COLO668 (cell line): Measurements from ENCODE around the gene PCP4L1.
"Not testable (repeated sequence)": the region's sequence is repeated elsewhere in the genome, so short reads cannot be mapped to it uniquely, and the experiment has no call there.

Experiments
- DNase-seq: peaks from one replicate; lab custom pipeline; 2025; ENCODE audit not compliant: unreplicated experiment; lab: John Stamatoyannopoulos, UW

Gene PCP4L1

DNA sequence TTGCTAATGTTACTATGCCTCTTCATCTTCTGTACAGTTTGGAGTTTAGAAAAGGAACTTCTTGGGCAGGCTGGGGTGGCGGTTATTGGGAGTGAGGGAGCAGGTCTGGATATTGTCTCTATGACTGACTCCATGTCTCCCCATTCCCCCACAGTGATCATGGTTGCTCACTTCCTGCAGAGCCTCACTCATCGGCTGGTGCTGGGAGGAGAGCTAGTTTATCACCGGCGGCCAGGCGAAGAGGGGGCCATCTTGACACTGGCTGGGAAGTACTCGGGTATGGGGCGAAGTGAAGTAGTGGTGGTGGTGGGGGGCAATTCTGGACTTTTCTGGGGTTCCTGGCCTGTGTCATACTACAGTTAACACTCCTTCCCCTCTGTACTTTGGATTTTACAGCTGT, 30.5 kb upstream of the PCP4L1 start:
- no peak for DNase-seq

DNA sequence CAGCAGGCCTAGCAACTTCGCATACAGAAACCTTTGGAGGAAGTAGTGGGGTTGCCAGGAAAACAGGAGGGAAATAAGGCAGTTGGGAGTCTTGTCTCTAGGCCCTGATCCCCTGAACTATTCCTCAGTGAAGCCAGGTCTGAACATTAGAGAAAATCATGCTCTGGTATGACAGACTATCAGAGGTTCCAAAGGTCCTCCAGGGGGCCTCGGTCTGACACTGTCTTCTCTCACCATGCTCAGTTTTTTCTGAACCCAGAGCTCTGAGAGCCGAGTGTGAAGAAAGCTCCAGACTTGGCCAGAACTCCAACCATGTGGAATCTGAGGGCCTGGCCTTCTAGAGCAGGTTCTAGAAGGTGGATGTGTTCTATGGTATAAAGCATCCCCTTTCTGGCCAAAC, 28.6 kb upstream of the PCP4L1 start:
- no peak for DNase-seq

- DNase-seq = no peak
These were observed 27.8 kb upstream of the PCP4L1 start for GRCh38 chr1:161230762-161231161.

DNA sequence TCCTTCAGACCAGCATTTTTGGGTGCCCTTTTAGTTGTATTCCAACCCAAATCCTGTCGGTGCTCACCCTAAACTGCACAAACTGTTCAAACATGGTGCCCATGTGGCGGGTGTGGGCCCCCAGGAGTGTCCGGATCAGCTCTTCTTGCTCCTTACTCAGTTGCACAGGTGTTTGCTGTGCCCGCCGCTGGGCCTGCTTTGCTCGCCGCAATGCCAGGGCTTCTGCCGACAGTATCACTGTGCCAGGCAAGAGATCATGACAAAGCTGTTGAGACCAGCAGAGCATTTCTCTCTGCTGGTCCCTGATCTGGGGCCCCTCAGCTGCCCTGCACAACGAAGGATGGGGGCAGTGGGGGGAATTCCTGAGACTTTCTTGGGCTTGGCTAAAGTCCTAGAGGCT, 25.4 kb upstream of the PCP4L1 start:
- no peak for DNase-seq

GRCh38 chr1:161235957-161236775, 22.4 kb upstream of the PCP4L1 start:
- no peak for DNase-seq

- DNase-seq = no peak
These were observed 20.5 kb upstream of the PCP4L1 start, which contains the start of gene NR1I3 for GRCh38 chr1:161238039-161238473. Gene NR1I3 (minus strand): TSS chr1:161238203. CDS start chr1:161236565, 1,638 bp downstream.

GRCh38 chr1:161241682-161242081, 16.9 kb upstream of the PCP4L1 start:
- no peak for DNase-seq

DNA sequence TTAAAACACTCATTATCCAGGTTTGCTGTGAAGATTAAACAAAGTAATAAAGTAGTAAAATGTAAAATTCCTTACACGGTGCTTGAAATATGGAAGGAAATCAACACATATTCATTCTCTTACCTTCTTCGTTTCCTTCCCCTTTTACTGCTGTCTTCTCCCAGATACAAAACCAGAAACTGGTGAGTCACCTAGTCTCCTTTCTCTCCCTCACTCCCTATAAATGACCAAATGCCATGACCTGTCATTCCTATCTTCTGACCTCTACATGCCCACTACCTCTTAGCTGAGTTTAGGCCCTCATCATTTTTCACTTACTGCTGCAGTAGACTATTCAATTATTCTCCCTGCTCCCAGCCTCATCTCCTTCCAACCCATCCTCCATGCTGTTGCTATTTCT, 16.2 kb upstream of the PCP4L1 start:
- no peak for DNase-seq

- DNase-seq = no peak
These were observed 13.7 kb upstream of the PCP4L1 start for GRCh38 chr1:161244888-161245287.

DNA sequence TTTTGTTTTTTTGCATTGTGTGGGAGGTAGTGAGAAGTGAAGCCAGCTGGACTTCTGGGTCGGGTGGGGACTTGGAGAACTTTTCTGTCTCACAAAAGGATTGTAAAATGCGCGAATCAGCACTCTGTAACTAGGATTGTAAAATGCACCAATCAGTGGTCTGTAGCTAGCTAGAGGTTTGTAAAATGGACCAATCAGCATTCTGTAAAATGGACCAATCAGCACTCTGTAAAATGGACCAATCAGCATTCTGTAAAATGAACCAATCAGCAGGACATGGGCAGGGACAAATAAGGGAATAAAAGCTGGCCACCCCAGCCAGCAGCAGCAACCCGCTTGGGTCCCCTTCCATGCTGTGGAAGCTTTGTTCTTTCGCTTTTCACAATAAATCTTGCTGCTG, 8.4 kb upstream of the PCP4L1 start:
- not testable (repeated sequence) for DNase-seq

GRCh38 chr1:161250829-161251228, 7.7 kb upstream of the PCP4L1 start:
- no peak for DNase-seq

GRCh38 chr1:161251579-161251978, 7.0 kb upstream of the PCP4L1 start:
- DNase-seq = no peak

DNA sequence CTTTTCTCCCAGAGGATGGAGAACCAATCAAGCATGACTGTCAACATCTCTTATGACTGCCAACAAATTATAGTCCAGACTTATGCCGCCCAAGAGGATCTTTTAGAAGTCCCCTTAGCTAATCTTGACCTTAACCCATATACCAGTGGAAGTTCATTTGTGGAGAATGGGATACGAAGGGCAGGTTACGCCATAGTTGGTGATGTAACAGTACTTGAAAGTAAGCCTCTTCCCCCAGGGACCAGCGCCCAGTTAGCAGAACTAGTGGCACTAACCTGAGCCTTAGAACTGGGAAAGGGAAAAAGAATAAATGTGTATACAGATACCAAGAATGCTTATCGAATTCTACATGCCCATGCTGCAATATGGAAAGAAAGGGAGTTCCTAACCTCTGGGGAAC, 3.2 kb upstream of the PCP4L1 start:
- DNase-seq = not testable (repeated sequence)

GRCh38 chr1:161255955-161256520, 2.5 kb upstream of the PCP4L1 start:
- not testable (repeated sequence) for DNase-seq

GRCh38 chr1:161257109-161257508, 1.4 kb upstream of the PCP4L1 start:
- DNase-seq = not testable (repeated sequence)

- DNase-seq = no peak
These were observed 779 bp downstream of the PCP4L1 start for GRCh38 chr1:161259345-161259702.

- no peak for DNase-seq
These were observed 1.2 kb downstream of the PCP4L1 start for GRCh38 chr1:161259765-161260164.

DNA sequence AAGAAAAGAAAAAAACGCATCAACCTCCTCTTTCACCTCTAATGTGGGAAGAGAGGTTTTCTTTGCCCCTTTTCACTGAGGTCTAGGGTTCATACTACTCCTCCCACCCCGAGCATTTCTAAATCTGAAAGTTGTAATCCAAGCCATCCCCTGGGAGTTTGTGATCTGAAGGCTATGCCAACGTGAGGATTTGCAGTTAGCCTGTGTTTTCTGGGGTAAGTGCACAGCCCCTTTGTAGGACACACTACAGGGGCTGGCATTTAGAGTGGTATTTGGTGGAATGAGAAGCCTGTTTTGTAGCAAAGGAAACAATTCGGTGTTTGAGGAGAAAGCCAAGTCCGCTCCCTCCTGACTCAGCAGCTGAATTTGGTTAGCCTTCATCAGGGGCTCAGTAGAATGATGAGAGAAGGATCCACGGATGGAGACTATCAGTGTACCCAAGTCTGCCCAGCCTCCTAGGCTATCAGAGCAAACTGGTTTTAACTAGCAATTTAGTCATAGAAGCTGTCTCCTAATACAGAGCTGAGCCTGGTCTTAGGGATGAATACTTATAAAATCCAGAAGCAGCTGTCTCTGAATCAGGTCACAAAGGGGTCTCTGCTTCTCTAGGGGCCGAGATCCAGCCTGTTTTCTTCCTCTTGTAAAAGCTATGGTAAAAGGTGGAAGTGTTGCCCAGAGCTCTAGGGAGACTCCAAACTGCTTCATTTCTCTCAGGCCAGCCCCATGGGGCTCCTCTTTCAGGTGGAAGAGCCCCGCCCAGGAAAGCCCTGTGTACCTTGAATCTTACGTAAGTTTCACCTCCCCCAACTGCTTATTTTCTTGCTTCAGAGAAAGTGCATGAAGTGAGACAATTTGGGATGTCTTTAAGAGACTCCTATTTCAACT, 2.1 kb downstream of the PCP4L1 start:
- DNase-seq = no peak

DNA sequence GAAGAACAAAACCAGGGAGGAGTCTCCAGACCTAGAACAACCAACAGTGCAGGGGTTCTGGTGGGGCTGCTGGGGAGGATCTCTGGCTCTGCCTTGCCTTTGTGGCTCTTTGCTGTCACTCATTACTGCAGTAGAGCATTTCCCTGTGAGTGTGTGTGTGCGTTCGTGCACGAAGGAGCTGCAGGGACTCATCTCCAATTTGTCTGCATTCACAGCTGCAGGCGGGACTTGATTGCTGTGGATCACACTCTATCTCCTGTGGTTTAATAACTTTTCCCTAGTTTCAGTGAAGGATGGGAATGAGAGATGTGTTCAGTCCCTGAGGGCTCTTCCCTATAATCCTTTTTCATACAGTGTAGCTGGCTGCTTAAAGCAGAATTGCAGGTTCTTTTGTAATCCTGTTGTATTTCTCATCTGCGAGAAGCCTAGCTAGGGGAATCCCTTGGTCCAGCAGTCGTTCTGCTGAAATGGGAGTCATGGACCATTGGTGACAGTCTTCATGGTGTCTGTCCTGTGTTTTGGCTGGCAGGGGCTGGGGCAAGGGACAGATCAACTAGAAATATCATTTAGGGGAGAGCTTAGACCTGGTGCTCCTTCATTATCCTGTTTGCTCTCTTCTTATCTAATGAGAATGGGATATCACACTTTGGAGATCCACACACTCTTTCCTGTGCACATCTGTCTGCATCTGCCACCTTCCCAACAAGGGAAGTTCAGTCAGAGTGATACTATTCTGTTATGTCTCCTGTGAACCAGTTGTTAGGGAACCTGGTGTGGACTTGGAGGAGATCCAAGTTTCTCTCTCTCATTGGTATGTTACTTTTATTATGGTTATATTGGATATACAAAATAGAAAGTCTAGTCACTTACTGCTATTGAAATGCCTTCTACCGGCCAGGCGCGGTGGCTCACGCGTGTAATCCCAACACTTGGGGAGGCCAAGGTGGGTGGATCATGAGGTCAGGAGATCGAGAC, 3.0 kb downstream of the PCP4L1 start:
- DNase-seq = no peak

- DNase-seq = no peak
These were observed 6.8 kb downstream of the PCP4L1 start for GRCh38 chr1:161265305-161265704.
